ENCODE measurements around the gene PVR.

- TF ChIP-seq, protein P1, sequence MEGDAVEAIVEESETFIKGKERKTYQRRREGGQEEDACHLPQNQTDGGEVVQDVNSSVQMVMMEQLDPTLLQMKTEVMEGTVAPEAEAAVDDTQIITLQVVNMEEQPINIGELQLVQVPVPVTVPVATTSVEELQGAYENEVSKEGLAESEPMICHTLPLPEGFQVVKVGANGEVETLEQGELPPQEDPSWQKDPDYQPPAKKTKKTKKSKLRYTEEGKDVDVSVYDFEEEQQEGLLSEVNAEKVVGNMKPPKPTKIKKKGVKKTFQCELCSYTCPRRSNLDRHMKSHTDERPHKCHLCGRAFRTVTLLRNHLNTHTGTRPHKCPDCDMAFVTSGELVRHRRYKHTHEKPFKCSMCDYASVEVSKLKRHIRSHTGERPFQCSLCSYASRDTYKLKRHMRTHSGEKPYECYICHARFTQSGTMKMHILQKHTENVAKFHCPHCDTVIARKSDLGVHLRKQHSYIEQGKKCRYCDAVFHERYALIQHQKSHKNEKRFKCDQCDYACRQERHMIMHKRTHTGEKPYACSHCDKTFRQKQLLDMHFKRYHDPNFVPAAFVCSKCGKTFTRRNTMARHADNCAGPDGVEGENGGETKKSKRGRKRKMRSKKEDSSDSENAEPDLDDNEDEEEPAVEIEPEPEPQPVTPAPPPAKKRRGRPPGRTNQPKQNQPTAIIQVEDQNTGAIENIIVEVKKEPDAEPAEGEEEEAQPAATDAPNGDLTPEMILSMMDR (IDR thresholded peaks at IDR 0.05), result no peak
- TF ChIP-seq POLR2A (IDR thresholded peaks at IDR 0.05) (no peak), EP300 (IDR thresholded peaks at IDR 0.05) (no peak)
Measured at GRCh38 chr19:44607917-44608316, 35.8 kb upstream of the PVR start.

Measured in sigmoid colon (tissue), 4 donors.